Measurements from ENCODE around the gene ELANE.

DNA sequence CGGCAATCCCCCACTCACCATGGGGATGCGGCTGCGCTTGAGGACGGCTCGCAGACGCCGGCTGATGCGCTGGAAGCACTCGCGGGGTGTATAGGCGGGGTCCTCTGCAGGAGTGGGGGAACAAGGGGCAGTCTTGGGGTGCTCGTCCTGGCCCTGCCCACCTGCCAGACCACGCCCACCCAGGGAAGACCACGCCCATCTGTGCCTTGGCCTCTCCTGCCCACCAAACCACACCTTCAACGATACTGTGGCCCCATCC, 47.9 kb downstream of the ELANE start:
- TF ChIP-seq, protein P1, sequence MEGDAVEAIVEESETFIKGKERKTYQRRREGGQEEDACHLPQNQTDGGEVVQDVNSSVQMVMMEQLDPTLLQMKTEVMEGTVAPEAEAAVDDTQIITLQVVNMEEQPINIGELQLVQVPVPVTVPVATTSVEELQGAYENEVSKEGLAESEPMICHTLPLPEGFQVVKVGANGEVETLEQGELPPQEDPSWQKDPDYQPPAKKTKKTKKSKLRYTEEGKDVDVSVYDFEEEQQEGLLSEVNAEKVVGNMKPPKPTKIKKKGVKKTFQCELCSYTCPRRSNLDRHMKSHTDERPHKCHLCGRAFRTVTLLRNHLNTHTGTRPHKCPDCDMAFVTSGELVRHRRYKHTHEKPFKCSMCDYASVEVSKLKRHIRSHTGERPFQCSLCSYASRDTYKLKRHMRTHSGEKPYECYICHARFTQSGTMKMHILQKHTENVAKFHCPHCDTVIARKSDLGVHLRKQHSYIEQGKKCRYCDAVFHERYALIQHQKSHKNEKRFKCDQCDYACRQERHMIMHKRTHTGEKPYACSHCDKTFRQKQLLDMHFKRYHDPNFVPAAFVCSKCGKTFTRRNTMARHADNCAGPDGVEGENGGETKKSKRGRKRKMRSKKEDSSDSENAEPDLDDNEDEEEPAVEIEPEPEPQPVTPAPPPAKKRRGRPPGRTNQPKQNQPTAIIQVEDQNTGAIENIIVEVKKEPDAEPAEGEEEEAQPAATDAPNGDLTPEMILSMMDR (conservative IDR thresholded peaks at IDR 0.05; ENCODE audit: low read length): no peak
- TF ChIP-seq EZH2phosphoT487 (IDR thresholded peaks at IDR 0.05; ENCODE audit: borderline replicate concordance): no peak
